ENCODE results near the gene GCGR.

- no peak for TF ChIP-seq POLR2A (IDR thresholded peaks at IDR 0.05)
- TF ChIP-seq CTCF (IDR thresholded peaks at IDR 0.05 in 8 of 11, conservative IDR thresholded peaks at IDR 0.05 in 3 of 11), result no peak
Measured at GRCh38 chr17:81822996-81823819, 19.3 kb downstream of the GCGR start.
